Epithelial cell of prostate (primary cell): ENCODE results near the gene MUC5B.

Source experiments
- DNase-seq: peaks from one replicate; pipeline ENCODE4 v3.0.0-alpha.2; 2011; ENCODE audit warnings: low read depth, low spot score
- H3K27ac ChIP-seq: fragments of 450-650 bp; 2 replicates; pipeline ENCODE4 v1.5.1; 2017; ENCODE audit warnings: mild to moderate bottlenecking

Gene MUC5B

DNA sequence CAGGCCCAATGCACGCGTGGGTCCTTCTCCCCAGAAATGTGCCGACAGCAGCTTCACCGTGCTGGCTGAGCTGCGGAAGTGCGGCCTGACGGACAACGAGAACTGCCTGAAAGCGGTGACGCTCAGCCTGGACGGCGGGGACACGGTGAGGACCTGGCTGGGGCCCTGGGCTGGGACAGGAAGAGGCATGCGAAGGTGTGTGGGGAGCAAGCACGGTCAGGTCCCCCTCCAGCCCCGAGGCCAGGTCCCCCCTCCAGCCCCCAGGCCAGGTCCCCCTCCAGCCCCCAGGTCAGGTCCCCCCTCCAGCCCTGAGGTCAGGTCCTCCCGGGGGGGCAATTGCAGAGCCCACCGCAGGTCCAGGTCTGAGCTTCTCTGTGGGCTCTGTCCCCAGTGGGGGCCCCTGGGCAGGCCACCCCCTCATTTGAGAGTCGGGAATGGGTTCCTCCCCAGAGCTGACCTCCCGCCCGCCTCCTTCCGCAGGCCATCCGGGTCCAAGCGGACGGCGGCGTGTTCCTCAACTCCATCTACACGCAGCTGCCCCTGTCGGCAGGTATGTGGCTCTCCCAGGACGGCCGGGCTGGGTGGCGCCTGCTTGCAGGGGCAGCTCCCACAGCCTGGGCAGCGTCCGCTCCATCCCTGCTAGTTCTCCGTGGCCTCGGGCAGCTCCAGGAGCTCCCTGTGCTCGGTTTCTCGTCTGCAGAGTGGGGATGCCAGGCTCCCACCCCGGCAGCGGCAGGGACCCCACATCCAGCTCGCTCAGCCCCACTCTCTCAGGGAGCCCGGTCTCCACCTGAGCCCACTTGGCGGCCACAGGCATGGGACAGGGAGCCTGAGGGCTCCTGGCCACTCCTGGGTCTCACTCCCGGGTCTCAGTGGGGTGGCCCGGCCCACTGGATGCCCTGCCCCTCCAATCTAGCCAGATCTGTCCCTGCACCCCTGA is 7.9 kb downstream of the MUC5B start:
- no peak overlapping the region for H3K27ac ChIP-seq
- no peak for DNase-seq

DNA sequence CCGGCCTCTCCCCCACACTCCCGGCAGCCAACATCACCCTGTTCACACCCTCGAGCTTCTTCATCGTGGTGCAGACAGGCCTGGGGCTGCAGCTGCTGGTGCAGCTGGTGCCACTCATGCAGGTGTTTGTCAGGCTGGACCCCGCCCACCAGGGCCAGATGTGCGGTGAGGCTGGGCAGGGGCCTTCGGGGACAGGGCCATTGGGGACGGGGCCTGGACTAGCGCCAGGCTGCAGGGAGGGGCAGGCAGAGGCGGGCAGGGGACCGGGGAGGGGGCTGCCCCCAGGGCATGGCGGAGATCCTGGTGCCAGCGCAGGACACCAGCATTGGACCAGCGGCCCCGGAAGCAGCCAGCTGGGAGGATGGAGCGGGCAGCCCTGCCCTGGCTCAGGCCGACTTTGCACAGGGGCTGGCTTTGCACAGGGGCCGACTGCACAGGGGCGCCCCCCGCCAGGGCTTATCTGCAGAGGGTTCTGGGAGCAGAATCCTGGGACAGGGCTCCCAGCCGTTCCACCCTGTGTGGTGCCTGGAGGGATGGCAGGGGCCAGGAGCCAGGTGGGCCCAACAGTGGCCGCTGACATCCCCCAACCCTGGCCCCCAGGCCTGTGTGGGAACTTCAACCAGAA is 8.6 kb downstream of the MUC5B start:
- no peak overlapping the region for H3K27ac ChIP-seq
- DNase-seq = no peak

- no peak overlapping the region for H3K27ac ChIP-seq
- DNase-seq = no peak
Observed at GRCh38 chr11:1232021-1232882, 9.4 kb downstream of the MUC5B start.

GRCh38 chr11:1232883-1233321 is 10.0 kb downstream of the MUC5B start:
- H3K27ac ChIP-seq = no peak overlapping the region
- no peak for DNase-seq

GRCh38 chr11:1233351-1234053 is 10.6 kb downstream of the MUC5B start:
- H3K27ac ChIP-seq = no peak overlapping the region
- DNase-seq = no peak

GRCh38 chr11:1234054-1234720 is 11.3 kb downstream of the MUC5B start:
- no peak for DNase-seq

GRCh38 chr11:1234771-1235305 is 12.0 kb downstream of the MUC5B start:
- no peak overlapping the region for H3K27ac ChIP-seq
- no peak for DNase-seq

More at GRCh38 chr11:1234054-1234720, 11.3 kb downstream of the MUC5B start:
- no peak overlapping the region for H3K27ac ChIP-seq

DNA sequence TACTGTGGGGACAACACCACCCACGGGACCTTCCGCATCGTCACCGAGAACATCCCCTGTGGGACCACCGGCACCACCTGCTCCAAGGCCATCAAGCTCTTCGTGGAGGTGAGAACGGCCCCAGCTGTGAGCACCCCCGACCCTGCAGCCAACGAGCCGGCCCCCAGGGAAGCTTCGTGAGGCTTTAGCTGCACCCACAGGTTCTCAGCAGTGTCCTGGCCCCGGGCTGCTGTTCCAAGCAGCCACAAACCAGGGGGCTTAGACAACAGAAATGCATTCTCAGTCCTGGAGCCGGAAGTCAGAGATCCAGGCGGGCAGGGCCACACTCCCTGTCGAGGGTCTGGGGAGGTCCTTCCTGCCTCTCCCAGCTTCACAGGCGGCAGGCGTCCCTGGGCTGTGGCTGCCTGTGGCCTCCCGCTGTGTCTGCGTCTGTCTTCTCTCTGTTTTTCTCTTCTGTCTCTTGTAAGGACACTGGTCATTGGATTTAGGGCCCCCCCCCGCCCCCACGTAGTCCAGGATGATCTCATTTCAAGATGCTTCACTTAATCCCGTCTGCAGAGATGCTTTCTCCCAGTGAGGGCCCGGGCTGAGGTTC is 12.5 kb downstream of the MUC5B start:
- no peak overlapping the region for H3K27ac ChIP-seq
- no peak for DNase-seq

- no peak for DNase-seq
Observed at GRCh38 chr11:1235901-1236315, 13.0 kb downstream of the MUC5B start.

GRCh38 chr11:1236316-1237127 is 13.7 kb downstream of the MUC5B start:
- H3K27ac ChIP-seq = no peak overlapping the region
- DNase-seq = no peak

More at GRCh38 chr11:1235901-1236315, 13.0 kb downstream of the MUC5B start:
- no peak overlapping the region for H3K27ac ChIP-seq

- no peak for DNase-seq
- no peak overlapping the region for H3K27ac ChIP-seq
Observed at GRCh38 chr11:1237128-1237580, 14.3 kb downstream of the MUC5B start.

GRCh38 chr11:1237851-1238250 is 15.0 kb downstream of the MUC5B start:
- H3K27ac ChIP-seq = no peak overlapping the region
- no peak for DNase-seq

DNA sequence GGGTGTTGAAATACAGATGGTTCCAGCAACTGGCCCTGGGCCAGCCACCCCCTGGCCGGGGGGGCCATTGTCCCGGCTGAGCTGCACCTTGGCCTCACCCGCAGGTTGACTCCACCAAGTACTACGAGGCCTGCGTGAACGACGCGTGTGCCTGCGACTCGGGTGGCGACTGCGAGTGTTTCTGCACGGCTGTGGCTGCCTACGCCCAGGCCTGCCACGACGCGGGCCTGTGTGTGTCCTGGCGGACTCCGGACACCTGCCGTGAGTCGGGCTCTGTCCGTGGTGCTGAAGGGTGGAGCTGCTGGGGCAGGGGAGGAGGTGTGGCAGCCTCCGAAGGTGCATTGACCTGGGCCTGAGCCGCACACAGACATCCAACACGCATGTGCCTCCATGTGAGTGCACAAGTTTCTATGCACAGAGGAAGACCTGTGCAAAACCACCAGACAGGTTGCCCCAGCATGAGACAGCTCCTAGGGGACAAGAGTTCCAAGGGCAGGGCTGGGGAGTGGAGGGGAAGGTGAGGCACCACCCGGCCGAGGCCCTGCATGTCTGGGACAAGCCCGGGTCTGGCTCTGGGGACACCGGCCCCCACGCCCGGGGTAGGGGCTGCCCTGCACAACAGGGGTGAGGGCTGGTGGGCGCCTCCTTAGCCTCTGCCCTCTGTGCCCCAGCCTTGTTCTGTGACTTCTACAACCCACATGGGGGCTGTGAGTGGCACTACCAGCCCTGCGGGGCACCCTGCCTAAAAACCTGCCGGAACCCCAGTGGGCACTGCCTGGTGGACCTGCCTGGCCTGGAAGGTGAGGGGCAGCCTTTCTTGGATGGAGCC is 16.1 kb downstream of the MUC5B start:
- no peak overlapping the region for H3K27ac ChIP-seq
- no peak for DNase-seq

DNA sequence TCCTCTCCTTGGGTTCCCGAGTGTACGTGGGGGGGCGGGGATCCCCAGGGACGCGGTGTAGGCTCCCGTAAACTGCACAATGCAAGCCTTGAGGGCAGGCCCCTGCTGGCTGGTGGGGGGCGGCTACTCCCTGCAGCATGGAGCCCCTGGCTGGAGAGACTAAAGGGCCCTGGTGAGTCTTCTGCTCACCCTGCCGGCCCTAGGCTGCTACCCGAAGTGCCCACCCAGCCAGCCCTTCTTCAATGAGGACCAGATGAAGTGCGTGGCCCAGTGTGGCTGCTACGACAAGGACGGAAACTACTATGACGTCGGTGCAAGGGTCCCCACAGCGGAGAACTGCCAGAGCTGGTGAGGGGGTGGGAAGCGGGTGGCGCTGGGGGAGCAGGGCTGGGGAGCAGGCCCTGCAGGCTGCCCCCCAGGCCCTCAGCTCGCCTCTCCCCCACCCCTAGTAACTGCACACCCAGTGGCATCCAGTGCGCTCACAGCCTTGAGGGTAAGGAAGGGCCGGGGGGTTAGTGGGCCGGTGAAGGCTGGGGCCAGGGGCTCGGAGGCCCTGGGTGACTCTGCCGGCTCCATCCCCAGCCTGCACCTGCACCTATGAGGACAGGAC is 16.8 kb downstream of the MUC5B start:
- DNase-seq = no peak
- H3K27ac ChIP-seq = no peak overlapping the region

GRCh38 chr11:1240771-1241170 is 17.9 kb downstream of the MUC5B start:
- no peak for DNase-seq
- H3K27ac ChIP-seq = no peak overlapping the region

GRCh38 chr11:1241706-1242105 is 18.8 kb downstream of the MUC5B start:
- H3K27ac ChIP-seq = no peak overlapping the region
- no peak for DNase-seq

GRCh38 chr11:1242289-1242688 is 19.4 kb downstream of the MUC5B start:
- no peak for DNase-seq
- no peak overlapping the region for H3K27ac ChIP-seq
